Measurements from ENCODE around the gene TRANK1. TPM values are rescaled to one million over a fixed set of nuclear protein-coding genes. Genes with fewer than 3 reads are reported as not detected.
A peak's percentile ranks its signal among the peaks of the same experiment; 100 is the strongest.

The TRANK1 gene
- total RNA-seq = 10 to 100 TPM; 47.9 to 92.6 (median 59.9) TPM

- peak within 1 kb of the TSS; percentile 73 to 81 (median 75) for H3K27ac ChIP-seq
- no peaks in the 10 kb centered on the region for H3K36me3 ChIP-seq
- peak; percentile 67 to 89 (median 78) for DNase-seq
- H3K4me3 ChIP-seq = peak within 1 kb of the TSS; percentile 73 to 97 (median 78)
- H3K4me1 ChIP-seq = peaks cover 0 to 25% (median 0%) of the 10 kb centered on the region in 4 donors
- peaks cover 0 to 9% (median 0%) of the 10 kb centered on the region in 4 donors for H3K9me3 ChIP-seq
- TF ChIP-seq, protein P1, sequence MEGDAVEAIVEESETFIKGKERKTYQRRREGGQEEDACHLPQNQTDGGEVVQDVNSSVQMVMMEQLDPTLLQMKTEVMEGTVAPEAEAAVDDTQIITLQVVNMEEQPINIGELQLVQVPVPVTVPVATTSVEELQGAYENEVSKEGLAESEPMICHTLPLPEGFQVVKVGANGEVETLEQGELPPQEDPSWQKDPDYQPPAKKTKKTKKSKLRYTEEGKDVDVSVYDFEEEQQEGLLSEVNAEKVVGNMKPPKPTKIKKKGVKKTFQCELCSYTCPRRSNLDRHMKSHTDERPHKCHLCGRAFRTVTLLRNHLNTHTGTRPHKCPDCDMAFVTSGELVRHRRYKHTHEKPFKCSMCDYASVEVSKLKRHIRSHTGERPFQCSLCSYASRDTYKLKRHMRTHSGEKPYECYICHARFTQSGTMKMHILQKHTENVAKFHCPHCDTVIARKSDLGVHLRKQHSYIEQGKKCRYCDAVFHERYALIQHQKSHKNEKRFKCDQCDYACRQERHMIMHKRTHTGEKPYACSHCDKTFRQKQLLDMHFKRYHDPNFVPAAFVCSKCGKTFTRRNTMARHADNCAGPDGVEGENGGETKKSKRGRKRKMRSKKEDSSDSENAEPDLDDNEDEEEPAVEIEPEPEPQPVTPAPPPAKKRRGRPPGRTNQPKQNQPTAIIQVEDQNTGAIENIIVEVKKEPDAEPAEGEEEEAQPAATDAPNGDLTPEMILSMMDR (IDR thresholded peaks at IDR 0.05) = no peak
- peak in 1 of 2 donors; percentile 40 for TF ChIP-seq POLR2A (IDR thresholded peaks at IDR 0.05)
- H3K27me3 ChIP-seq = no peaks in the 10 kb centered on the region
Measured at GRCh38 chr3:36944641-36945270, at the start of gene TRANK1. Gene TRANK1 (minus strand): TSS chr3:36945054. CDS start chr3:36944809, 245 bp downstream.

DNA sequence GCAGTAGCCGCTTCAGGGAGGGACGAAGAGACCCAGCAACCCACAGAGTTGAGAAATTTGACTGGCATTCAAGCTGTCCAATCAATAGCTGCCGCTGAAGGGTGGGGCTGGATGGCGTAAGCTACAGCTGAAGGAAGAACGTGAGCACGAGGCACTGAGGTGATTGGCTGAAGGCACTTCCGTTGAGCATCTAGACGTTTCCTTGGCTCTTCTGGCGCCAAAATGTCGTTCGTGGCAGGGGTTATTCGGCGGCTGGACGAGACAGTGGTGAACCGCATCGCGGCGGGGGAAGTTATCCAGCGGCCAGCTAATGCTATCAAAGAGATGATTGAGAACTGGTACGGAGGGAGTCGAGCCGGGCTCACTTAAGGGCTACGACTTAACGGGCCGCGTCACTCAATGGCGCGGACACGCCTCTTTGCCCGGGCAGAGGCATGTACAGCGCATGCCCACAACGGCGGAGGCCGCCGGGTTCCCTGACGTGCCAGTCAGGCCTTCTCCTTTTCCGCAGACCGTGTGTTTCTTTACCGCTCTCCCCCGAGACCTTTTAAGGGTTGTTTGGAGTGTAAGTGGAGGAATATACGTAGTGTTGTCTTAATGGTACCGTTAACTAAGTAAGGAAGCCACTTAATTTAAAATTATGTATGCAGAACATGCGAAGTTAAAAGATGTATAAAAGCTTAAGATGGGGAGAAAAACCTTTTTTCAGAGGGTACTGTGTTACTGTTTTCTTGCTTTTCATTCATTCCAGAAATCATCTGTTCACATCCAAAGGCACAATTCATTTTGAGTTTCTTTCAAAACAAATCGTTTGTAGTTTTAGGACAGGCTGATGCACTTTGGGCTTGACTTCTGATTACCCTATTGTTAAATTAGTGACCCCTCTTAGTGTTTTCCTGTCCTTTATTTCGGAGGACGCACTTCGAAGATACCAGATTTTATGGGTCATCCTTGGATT lies 48.8 kb upstream of the TRANK1 start, which contains the start of gene MLH1:
TSS of gene MLH1 (plus strand) at position 193 of the 958 bp plus-strand sequence. CDS start at position 223, 30 bp downstream.
- H3K27me3 ChIP-seq = no peaks in the 10 kb centered on the region
- TF ChIP-seq, protein P1 (IDR thresholded peaks at IDR 0.05) = no peak
- peak; percentile 46 to 64 for TF ChIP-seq POLR2A (IDR thresholded peaks at IDR 0.05)
- H3K36me3 ChIP-seq = peaks cover 0 to 35% (median 0%) of the 10 kb centered on the region in 3 donors
- peak; percentile 95 to 100 (median 98) for DNase-seq
- H3K4me3 ChIP-seq = peak within 1 kb of the TSS; percentile 64 to 81 (median 74)
- H3K4me1 ChIP-seq = peaks cover 0 to 39% (median 15%) of the 10 kb centered on the region in 4 donors
- no peaks in the 10 kb centered on the region for H3K9me3 ChIP-seq
- peak within 1 kb of the TSS; percentile 95 to 100 (median 98) for H3K27ac ChIP-seq

DNA sequence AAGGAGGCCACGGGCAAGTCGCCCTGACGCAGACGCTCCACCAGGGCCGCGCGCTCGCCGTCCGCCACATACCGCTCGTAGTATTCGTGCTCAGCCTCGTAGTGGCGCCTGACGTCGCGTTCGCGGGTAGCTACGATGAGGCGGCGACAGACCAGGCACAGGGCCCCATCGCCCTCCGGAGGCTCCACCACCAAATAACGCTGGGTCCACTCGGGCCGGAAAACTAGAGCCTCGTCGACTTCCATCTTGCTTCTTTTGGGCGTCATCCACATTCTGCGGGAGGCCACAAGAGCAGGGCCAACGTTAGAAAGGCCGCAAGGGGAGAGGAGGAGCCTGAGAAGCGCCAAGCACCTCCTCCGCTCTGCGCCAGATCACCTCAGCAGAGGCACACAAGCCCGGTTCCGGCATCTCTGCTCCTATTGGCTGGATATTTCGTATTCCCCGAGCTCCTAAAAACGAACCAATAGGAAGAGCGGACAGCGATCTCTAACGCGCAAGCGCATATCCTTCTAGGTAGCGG lies 48.0 kb upstream of the TRANK1 start, which contains the start of gene EPM2AIP1:
TSS of gene EPM2AIP1 (minus strand) at position 326 of the 520 bp plus-strand sequence. CDS start at position 272, 54 bp downstream.
- Histone ChIP-seq H3K4me1 (peaks cover 0 to 47% (median 18%) of the 10 kb centered on the region in 4 donors), H3K4me3 (peak within 1 kb of the TSS; percentile 64 to 81 (median 74)), H3K27ac (peak within 1 kb of the TSS; percentile 95 to 100 (median 98)), H3K27me3 (no peaks in the 10 kb centered on the region), H3K9me3 (no peaks in the 10 kb centered on the region), H3K36me3 (peaks cover 0 to 27% (median 0%) of the 10 kb centered on the region in 3 donors)
- peak in 1 of 3 donors; percentile 94 for DNase-seq
- TF ChIP-seq, protein P1 (IDR thresholded peaks at IDR 0.05) = peak in 4 of 6 experiments; percentile 23 to 54 (median 50)
- peak; percentile 67 to 95 for TF ChIP-seq POLR2A (IDR thresholded peaks at IDR 0.05)

DNA sequence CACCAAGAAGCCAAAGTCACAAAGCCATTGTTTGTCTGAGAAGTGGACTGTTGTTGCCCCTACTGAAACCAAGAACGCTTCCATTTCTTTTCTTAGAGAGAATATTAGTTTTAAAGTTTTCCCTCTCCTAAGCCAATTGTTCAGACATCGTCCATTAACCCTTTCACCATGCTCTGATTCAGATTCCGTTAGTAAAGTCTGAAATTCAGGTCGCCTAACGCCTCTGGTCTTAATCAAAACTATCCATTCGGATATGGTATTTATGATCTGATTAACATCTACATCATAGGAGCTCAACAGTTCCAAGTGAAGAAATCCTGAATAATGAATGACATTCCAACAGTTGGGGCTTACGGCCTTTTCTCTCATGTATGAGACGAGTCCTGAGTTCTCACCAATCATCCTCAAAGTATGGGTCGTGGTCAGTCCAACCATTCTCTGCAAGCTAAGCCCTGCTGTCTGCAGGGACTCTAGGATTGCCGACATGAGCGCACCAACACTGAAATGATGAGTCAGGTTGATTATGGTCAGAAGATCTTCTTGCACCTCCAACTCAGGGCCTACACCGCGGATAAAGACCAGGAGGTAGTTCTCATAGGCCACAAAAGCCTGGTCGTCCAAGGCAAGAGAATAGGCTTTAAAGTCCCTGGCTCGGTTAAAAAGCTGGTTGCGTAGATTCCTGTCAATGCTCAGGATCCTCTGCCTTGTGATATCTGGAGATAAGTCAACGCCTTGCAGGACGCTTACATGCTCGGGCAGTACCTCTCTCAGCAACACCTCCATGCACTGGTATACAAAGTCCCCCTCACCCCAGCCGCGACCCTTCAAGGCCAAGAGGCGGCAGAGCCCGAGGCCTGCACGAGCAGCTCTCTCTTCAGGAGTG lies 47.3 kb upstream of the TRANK1 start:
- Histone ChIP-seq H3K27ac (peak overlapping the region; percentile 95 to 100 (median 98)), H3K36me3 (peaks cover 0 to 20% (median 0%) of the 10 kb centered on the region in 3 donors), H3K27me3 (no peaks in the 10 kb centered on the region), H3K4me3 (peak overlapping the region; percentile 64 to 81 (median 74)), H3K4me1 (peaks cover 0 to 49% (median 19%) of the 10 kb centered on the region in 4 donors), H3K9me3 (no peaks in the 10 kb centered on the region)
- DNase-seq = peak in 1 of 3 donors; percentile 51
- TF ChIP-seq, protein P1 (IDR thresholded peaks at IDR 0.05) = no peak
- no peak for TF ChIP-seq POLR2A (IDR thresholded peaks at IDR 0.05)
